ENCODE results near the gene JAKMIP1.

JAKMIP1 gene

DNA sequence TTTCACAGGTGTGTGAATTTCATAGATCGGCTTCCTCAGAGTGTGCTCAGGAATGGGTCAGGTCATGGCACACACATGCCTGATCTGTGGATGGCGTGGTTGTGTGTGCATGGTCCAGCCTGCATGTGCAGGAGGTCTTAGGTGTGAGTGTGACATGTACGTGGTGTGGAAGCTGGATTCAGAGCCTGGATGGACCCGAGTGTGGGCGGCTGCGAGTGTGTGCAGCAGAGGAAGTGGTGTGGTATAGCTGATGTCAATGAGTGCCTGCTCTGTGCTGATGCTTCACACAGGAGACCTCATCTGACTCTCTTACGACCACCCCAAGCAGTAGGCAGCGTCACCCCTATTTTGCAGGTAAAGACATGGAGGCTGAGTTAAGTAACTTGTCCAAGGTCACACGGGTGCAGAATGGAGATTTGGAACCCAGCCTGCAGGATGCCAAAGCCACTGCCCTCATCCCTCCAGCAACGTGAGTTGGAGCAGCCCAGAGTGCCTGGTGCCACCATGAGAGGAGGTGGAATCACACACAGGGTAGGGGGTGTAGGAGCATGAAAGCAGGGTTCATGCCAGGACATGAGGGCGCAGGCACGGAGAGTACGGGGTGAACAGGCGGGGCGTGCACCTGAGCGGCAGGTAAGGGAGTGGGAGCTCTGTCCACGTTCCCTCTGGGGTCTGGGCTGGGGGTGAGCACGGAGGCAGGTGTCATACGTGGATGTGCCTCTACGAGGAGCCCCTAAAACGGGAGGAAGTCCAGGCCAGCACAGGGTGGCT, 157.9 kb downstream of the JAKMIP1 start:
- no peaks in the 10 kb centered on the region for H3K36me3 ChIP-seq (replicated peaks)
- DNase-seq = no peak
- no peak overlapping the region for H3K4me3 ChIP-seq (ENCODE audit: low read depth, low read length)
- TF ChIP-seq, protein P1, sequence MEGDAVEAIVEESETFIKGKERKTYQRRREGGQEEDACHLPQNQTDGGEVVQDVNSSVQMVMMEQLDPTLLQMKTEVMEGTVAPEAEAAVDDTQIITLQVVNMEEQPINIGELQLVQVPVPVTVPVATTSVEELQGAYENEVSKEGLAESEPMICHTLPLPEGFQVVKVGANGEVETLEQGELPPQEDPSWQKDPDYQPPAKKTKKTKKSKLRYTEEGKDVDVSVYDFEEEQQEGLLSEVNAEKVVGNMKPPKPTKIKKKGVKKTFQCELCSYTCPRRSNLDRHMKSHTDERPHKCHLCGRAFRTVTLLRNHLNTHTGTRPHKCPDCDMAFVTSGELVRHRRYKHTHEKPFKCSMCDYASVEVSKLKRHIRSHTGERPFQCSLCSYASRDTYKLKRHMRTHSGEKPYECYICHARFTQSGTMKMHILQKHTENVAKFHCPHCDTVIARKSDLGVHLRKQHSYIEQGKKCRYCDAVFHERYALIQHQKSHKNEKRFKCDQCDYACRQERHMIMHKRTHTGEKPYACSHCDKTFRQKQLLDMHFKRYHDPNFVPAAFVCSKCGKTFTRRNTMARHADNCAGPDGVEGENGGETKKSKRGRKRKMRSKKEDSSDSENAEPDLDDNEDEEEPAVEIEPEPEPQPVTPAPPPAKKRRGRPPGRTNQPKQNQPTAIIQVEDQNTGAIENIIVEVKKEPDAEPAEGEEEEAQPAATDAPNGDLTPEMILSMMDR (IDR thresholded peaks at IDR 0.05; ENCODE audit: low read depth, low read length, missing control alignments) = no peak
- no peaks in the 10 kb centered on the region for H3K27me3 ChIP-seq (replicated peaks)
- in situ Hi-C loops (cut with HindIII; ENCODE audit: low pct_ligation_motif_present, low sequenced_read_pairs) = no loop called here
- no peak overlapping the region for H3K27ac ChIP-seq

DNA sequence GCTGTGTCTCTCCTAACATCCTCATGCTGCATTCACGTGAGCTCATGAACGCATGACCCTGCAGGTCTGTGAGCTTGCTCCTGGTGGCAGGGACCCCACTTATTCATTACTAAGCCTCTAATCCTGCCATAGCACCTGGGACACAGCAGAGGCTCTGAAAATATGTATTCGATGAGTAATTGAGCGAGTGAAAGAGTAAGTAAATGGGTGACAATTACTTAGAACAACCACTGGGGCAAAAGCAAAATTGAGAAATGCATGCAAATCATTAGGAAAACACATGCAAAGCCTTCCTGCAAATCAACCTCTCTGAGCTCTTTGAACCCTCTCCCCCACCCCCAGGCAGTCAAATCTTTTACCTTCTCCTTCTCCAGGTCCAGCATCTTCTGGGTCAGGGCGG, 158.5 kb downstream of the JAKMIP1 start:
- Histone ChIP-seq H3K4me3 (ENCODE audit: low read depth, low read length) (no peak overlapping the region), H3K36me3 (replicated peaks) (no peaks in the 10 kb centered on the region), H3K27me3 (replicated peaks) (no peaks in the 10 kb centered on the region), H3K27ac (no peak overlapping the region)
- no peak for DNase-seq
- TF ChIP-seq, protein P1 (IDR thresholded peaks at IDR 0.05; ENCODE audit: low read depth, low read length, missing control alignments) = no peak
- in situ Hi-C loops (cut with HindIII; ENCODE audit: low pct_ligation_motif_present, low sequenced_read_pairs) = no loop called here

DNA sequence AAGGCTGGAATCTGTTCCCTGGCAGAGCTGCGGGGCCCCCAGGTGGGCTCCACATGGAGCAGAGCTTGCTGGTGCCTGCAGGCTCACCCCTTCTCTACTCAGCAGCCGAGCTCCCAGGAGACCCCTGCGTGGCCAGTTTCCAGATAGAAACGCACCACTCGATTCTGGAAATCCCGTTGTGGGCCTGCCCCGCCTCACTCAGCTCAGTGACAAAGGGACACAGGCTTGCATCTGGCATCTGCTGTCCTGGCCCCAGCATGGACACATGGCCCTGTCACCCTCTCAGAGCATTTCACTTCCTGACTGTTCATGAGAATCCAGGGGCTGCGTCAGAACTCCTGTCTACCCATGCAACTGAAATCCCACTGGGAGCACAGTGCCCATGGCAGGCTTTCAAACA, 161.6 kb downstream of the JAKMIP1 start:
- no peaks in the 10 kb centered on the region for H3K36me3 ChIP-seq (replicated peaks)
- H3K27ac ChIP-seq = no peak overlapping the region
- TF ChIP-seq, protein P1 (IDR thresholded peaks at IDR 0.05; ENCODE audit: low read depth, low read length, missing control alignments) = no peak
- no peak for DNase-seq
- in situ Hi-C loops (cut with HindIII; ENCODE audit: low pct_ligation_motif_present, low sequenced_read_pairs) = no loop called here
- no peak overlapping the region for H3K4me3 ChIP-seq (ENCODE audit: low read depth, low read length)
- H3K27me3 ChIP-seq (replicated peaks) = no peaks in the 10 kb centered on the region

DNA sequence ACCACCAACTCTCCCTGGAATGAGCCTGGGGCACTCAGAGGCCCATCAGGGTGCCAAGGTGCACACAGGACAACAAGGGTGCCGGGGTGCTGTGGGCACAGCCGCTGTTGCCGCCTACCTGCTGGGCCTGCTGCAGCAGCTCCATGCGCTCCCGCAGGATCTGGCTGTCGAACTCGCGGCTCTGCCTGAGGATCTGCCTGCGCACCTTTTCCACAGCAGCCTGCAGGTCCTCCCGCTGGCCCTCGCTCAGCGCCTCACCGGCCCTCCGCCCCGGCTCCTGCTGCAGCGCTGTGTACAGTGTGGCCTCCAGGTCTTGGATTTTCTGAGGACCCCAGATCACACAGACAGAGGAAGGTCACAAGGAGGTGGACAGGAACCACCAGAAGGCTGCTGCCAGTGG, 164.6 kb downstream of the JAKMIP1 start:
- Histone ChIP-seq H3K36me3 (replicated peaks) (no peaks in the 10 kb centered on the region), H3K27me3 (replicated peaks) (no peaks in the 10 kb centered on the region), H3K4me3 (ENCODE audit: low read depth, low read length) (no peak overlapping the region), H3K27ac (no peak overlapping the region)
- in situ Hi-C loops (cut with HindIII; ENCODE audit: low pct_ligation_motif_present, low sequenced_read_pairs) = no loop called here
- TF ChIP-seq, protein P1 (IDR thresholded peaks at IDR 0.05; ENCODE audit: low read depth, low read length, missing control alignments) = no peak
- DNase-seq = no peak

DNA sequence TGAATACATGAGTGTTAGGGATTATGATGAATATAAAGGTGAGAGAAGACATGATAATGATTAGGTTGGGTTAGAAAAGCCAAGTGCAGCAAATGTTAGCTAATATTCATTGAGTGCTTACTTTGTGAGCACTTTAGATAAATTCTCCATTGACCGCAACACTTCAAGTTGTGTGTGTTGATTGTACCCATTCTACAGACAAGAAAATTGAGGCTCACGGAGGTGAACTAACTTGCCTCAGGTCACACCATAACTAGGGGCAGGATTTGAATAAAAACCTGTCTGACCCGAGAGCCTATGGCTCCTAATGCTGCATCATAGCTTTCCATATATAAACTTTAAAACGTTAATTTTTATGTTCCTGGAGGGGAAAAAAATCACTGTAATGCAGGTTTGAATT, 167.0 kb downstream of the JAKMIP1 start:
- no peak overlapping the region for H3K27ac ChIP-seq
- no peaks in the 10 kb centered on the region for H3K27me3 ChIP-seq (replicated peaks)
- H3K4me3 ChIP-seq (ENCODE audit: low read depth, low read length) = no peak overlapping the region
- in situ Hi-C loops (cut with HindIII; ENCODE audit: low pct_ligation_motif_present, low sequenced_read_pairs) = no loop called here
- no peaks in the 10 kb centered on the region for H3K36me3 ChIP-seq (replicated peaks)
- TF ChIP-seq, protein P1 (IDR thresholded peaks at IDR 0.05; ENCODE audit: low read depth, low read length, missing control alignments) = no peak
- DNase-seq = no peak

All from brain microvascular endothelial cell (primary cell).